ENCODE measurements around the gene MAP2K3. TPM values are rescaled to one million over a fixed set of nuclear protein-coding genes. Genes with fewer than 3 reads are reported as not detected.

Gene MAP2K3
- total and polyA plus RNA-seq, 2 of the 8 experiments (the other 6 are each of a cell fraction or from before 2014, with no cell fraction given), result 16.9 to 33.5 TPM

DNA sequence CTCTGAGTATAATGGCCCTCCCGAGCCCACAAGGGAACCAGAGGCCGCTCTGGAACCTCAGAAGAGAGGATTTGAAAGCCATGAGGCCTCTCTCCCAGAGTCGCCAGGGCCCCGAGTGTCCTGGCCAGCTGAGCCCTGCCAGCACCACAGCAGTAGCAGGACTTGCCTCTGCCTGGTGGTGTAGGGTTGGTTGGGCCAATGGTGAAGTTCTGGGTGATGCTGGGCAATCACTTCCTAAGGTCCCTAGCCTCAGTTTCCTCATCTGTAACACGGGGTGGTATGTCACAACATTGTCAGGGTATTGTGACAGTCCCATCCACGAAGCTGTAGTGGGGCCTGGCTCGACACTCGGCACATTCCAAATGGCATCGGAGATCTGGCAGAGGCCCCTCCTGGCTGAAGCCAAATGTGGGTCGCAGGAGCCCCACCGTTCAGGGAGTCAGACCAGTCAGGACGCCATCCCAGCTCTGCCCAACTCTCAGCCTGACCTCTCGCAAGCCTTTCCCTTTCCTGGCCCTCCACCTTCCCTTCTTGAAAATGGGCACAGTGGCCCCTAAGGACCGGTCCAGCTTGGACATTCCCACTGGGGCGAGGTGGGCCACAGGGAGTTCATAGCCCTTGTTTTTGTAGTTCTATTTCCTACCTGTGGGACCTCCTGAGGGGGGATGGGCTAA is 33.0 kb upstream of the MAP2K3 start:
- Histone ChIP-seq H3K4me3 (ENCODE audit: extremely low read depth in 1 of 4, insufficient read depth in 2 of 4, low read depth in 3 of 4, low read length in 4 of 4) (no peak overlapping the region), H3K36me3 (ENCODE audit: control insufficient read depth in 2 of 4, insufficient read depth in 4 of 4, low read length in 3 of 4) (no peaks in the 10 kb centered on the region), H3K4me1 (replicated peaks in 1 of 4; ENCODE audit: control insufficient read depth in 3 of 4, insufficient read depth in 4 of 4, low read length in 3 of 4) (peaks cover 0 to 12% (median 4%) of the 10 kb centered on the region in 4 experiments; a peak in 5 of 7 replicates), H3K9ac (replicated peaks in 1 of 4; ENCODE audit: extremely low read depth in 1 of 4, low read depth in 3 of 4, low read length in 3 of 4) (no peak overlapping the region), H2AK5ac (ENCODE audit: low read depth, low read length) (peak overlapping the region; percentile 90; the same call in 1 of the 2 replicates), H3K79me1 (ENCODE audit: low read depth, low read length) (no peaks in the 10 kb centered on the region; the same call in 1 of the 2 replicates), H2BK15ac (ENCODE audit: low read length) (no peak overlapping the region), H3K18ac (ENCODE audit: extremely low read depth, low read length) (no peak overlapping the region), H3K23me2 (ENCODE audit: low read depth, low read length) (peaks cover 6% of the 10 kb centered on the region; the same call in 1 of the 2 replicates), H3K23ac (ENCODE audit: insufficient read length) (no peak overlapping the region), H2BK20ac (ENCODE audit: low read length) (no peak overlapping the region), H3K27ac (ENCODE audit: low read depth, low read length) (no peak overlapping the region), H3K4me2 (ENCODE audit: insufficient read depth in 1 of 2, low read depth in 2 of 2, low read length in 2 of 2) (peak overlapping the region in 1 of 2 experiments; percentile 75; a peak in 1 of 4 replicates), H4K8ac (ENCODE audit: extremely low read depth, insufficient read depth, low read length) (no peak overlapping the region), H3K79me2 (ENCODE audit: control insufficient read depth in 1 of 2, insufficient read depth in 2 of 2, low read length in 2 of 2) (no peaks in the 10 kb centered on the region), H3K9me3 (ENCODE audit: insufficient read depth in 2 of 2, low read depth in 1 of 2, low read length in 1 of 2) (no peaks in the 10 kb centered on the region), H4K91ac (replicated peaks; ENCODE audit: insufficient read length, low read length) (no peak overlapping the region), H2BK12ac (ENCODE audit: low read depth, low read length) (peak overlapping the region; percentile 27; the same call in 1 of the 2 replicates), H4K5ac (ENCODE audit: insufficient read length, low read depth, low read length) (no peak overlapping the region), H4K20me1 (replicated peaks in 1 of 2; ENCODE audit: control insufficient read depth in 1 of 2, insufficient read depth in 2 of 2, low read length in 2 of 2) (peaks cover 0 to 6% of the 10 kb centered on the region in 2 experiments), H2BK120ac (replicated peaks; ENCODE audit: low read depth, low read length) (no peak overlapping the region), H3K27me3 (replicated peaks in 1 of 4; ENCODE audit: control insufficient read depth in 3 of 4, extremely low read depth in 1 of 4, insufficient read depth in 3 of 4, low read length in 3 of 4) (peaks cover 0 to 6% (median 4%) of the 10 kb centered on the region in 4 experiments; a peak in 2 of 7 replicates), H2BK5ac (ENCODE audit: low read depth, low read length) (no peak overlapping the region), H3K14ac (ENCODE audit: insufficient read length) (no peak overlapping the region), H3K56ac (replicated peaks; ENCODE audit: insufficient read length, low read depth, low read length) (no peak overlapping the region), H3K4ac (replicated peaks; ENCODE audit: insufficient read length, low read depth, low read length) (no peak overlapping the region), H2AFZ (ENCODE audit: low read length) (no peak overlapping the region)
- POLR2A ChIA-PET (ENCODE audit: partially characterized antibody), result interaction anchor here (1.5 to 1.6 kb wide), 2 partner anchors 24 to 209 kb away, joined by 5 to 6 read pairs; partner anchors contain the start of gene USP22
- no peak for TF ChIP-seq HDAC6 (IDR thresholded peaks at IDR 0.05; ENCODE audit: low read depth, low read length)
- no peak for TF ChIP-seq RFX5 (IDR thresholded peaks at IDR 0.05; ENCODE audit: borderline replicate concordance, low read depth, low read length)
- 79% methylated on average over 15 of the region's 15 CpGs; no CpG with 5 or more reads in 1 of the 2 experiments for WGBS, 2 experiments (ENCODE audit: extremely low coverage in 1 of 2, insufficient coverage in 1 of 2, insufficient read length in 1 of 2, insufficient replicate concordance in 2 of 2, low coverage in 1 of 2, low lambda C conversion rate in 2 of 2, missing lambda C conversion rate in 1 of 2)
- CTCF ChIA-PET (ENCODE audit: partially characterized antibody), result interaction anchor here (1.0 to 6.6 kb wide), 4 partner anchors 12 to 213 kb away, joined by 3 to 42 read pairs (median 6); no protein-coding TSS in a partner anchor
- no peak for FAIRE-seq
- no peak for DNase-seq (ENCODE audit: low read depth in 1 of 2, low spot score in 2 of 2)
